Parathyroid adenoma (tissue), 2 donors: ENCODE results near the gene OR2H2.

ENCODE experiments used
- H2AFZ ChIP-seq: fragments of 300-600 bp; sonication (generic); one replicate; pipeline ENCODE4 v1.7.0; 2017; ENCODE audit warnings: antibody characterized with exemption, mild to moderate bottlenecking
- H3K27ac ChIP-seq: fragments of 300-600 bp; sonication (generic); one replicate; pipeline ENCODE4 v1.7.0; 2017
- H3K27me3 ChIP-seq: fragments of 300-600 bp; sonication (generic); one replicate; pipeline ENCODE4 v1.7.0; 2017; ENCODE audit warnings: low read length; ENCODE audit not compliant: control insufficient read depth, insufficient read depth
- H3K36me3 ChIP-seq: fragments of 300-600 bp; sonication (generic); one replicate; pipeline ENCODE4 v1.7.0; 2017; ENCODE audit warnings: low read length; ENCODE audit not compliant: control insufficient read depth, insufficient read depth
- H3K4me1 ChIP-seq: fragments of 300-600 bp; sonication (generic); one replicate; pipeline ENCODE4 v1.7.0; 2017; ENCODE audit warnings: control low read depth
- H3K4me2 ChIP-seq: fragments of 300-600 bp; sonication (generic); one replicate; pipeline ENCODE4 v1.7.0; 2017; ENCODE audit warnings: low read length
- H3K4me3 ChIP-seq: fragments of 300-600 bp; sonication (generic); one replicate; pipeline ENCODE4 v1.7.0; 2017; ENCODE audit warnings: low read depth, low read length
- H3K79me2 ChIP-seq: fragments of 300-600 bp; sonication (generic); one replicate; pipeline ENCODE4 v1.7.0; 2017; ENCODE audit warnings: control low read depth
- H3K9ac ChIP-seq: fragments of 300-600 bp; sonication (generic); one replicate; pipeline ENCODE4 v1.7.0; 2017; ENCODE audit warnings: mild to moderate bottlenecking
- H3K9me3 ChIP-seq: fragments of 300-600 bp; sonication (generic); one replicate; pipeline ENCODE4 v1.7.0; 2017; ENCODE audit warnings: low read length; ENCODE audit not compliant: control insufficient read depth
- TF ChIP-seq, protein P1 (sequence below): fragments of 300-600 bp; sonication (generic); IDR thresholded peaks from one replicate; pipeline ENCODE4 v1.7.0; 2017; ENCODE audit warnings: antibody characterized with exemption, mild to moderate bottlenecking
- donor health status: primary hyperparathyroidism.

The OR2H2 gene

GRCh38 chr6:29631860-29632731 is 47.2 kb downstream of the OR2H2 start:
- peak overlapping the region; percentile 95 for H2AFZ ChIP-seq
- H3K27ac ChIP-seq = peak overlapping the region; percentile 25
- TF ChIP-seq, protein P1, sequence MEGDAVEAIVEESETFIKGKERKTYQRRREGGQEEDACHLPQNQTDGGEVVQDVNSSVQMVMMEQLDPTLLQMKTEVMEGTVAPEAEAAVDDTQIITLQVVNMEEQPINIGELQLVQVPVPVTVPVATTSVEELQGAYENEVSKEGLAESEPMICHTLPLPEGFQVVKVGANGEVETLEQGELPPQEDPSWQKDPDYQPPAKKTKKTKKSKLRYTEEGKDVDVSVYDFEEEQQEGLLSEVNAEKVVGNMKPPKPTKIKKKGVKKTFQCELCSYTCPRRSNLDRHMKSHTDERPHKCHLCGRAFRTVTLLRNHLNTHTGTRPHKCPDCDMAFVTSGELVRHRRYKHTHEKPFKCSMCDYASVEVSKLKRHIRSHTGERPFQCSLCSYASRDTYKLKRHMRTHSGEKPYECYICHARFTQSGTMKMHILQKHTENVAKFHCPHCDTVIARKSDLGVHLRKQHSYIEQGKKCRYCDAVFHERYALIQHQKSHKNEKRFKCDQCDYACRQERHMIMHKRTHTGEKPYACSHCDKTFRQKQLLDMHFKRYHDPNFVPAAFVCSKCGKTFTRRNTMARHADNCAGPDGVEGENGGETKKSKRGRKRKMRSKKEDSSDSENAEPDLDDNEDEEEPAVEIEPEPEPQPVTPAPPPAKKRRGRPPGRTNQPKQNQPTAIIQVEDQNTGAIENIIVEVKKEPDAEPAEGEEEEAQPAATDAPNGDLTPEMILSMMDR = no peak
- H3K27me3 ChIP-seq = no peaks in the 10 kb centered on the region
- H3K4me2 ChIP-seq = peak overlapping the region; percentile 98
- no peaks in the 10 kb centered on the region for H3K79me2 ChIP-seq
- H3K4me3 ChIP-seq = peak overlapping the region; percentile 81
- no peaks in the 10 kb centered on the region for H3K4me1 ChIP-seq
- H3K36me3 ChIP-seq = no peaks in the 10 kb centered on the region
- peak overlapping the region; percentile 77 for H3K9ac ChIP-seq
- H3K9me3 ChIP-seq = no peaks in the 10 kb centered on the region

GRCh38 chr6:29632789-29633533 is 48.0 kb downstream of the OR2H2 start, which contains the start of gene GABBR1:
Gene GABBR1 (minus strand): TSS chr6:29633183. CDS start chr6:29632385, 798 bp downstream.
- H3K9me3 ChIP-seq = no peaks in the 10 kb centered on the region
- H3K9ac ChIP-seq = peak within 1 kb of the TSS; percentile 77
- TF ChIP-seq, protein P1 = no peak
- no peaks in the 10 kb centered on the region for H3K27me3 ChIP-seq
- no peaks in the 10 kb centered on the region for H3K36me3 ChIP-seq
- H3K27ac ChIP-seq = peak within 1 kb of the TSS; percentile 25
- peak within 1 kb of the TSS; percentile 95 for H2AFZ ChIP-seq
- no peaks in the 10 kb centered on the region for H3K79me2 ChIP-seq
- H3K4me2 ChIP-seq = peak within 1 kb of the TSS; percentile 98
- peak within 1 kb of the TSS; percentile 81 for H3K4me3 ChIP-seq
- H3K4me1 ChIP-seq = no peaks in the 10 kb centered on the region

- Histone ChIP-seq H3K27ac (peak overlapping the region; percentile 25), H3K4me1 (no peaks in the 10 kb centered on the region)
These were observed 48.6 kb downstream of the OR2H2 start for GRCh38 chr6:29633534-29633905.

DNA sequence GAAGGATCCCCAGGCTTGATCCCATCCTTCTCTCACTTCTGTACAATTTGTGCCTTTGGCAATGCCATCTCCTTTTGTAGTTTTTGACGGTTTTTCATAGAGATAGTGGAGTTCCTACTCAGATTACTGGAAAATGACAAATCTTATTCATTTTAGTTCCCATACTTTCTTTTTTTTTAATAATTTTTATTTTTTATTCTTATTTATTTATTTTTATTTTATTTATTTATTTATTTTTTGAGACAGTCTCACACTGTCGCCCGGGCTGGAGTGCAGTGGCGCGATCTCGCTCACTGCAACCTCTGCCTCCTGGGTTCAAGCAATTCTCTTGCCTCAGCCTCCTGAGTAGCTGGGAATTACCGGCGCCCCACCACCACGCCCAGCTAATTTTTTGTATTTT is 52.3 kb downstream of the OR2H2 start:
- Histone ChIP-seq H3K27ac (no peak overlapping the region), H3K9ac (no peak overlapping the region), H3K4me3 (no peak overlapping the region), H3K27me3 (no peaks in the 10 kb centered on the region), H3K36me3 (no peaks in the 10 kb centered on the region), H3K79me2 (no peaks in the 10 kb centered on the region), H3K4me2 (no peak overlapping the region), H3K9me3 (no peaks in the 10 kb centered on the region), H3K4me1 (no peaks in the 10 kb centered on the region), H2AFZ (no peak overlapping the region)
- TF ChIP-seq, protein P1 = no peak

More at GRCh38 chr6:29633534-29633905, 48.6 kb downstream of the OR2H2 start:
- peak overlapping the region; percentile 81 for H3K4me3 ChIP-seq
- H3K4me2 ChIP-seq = peak overlapping the region; percentile 98
- no peaks in the 10 kb centered on the region for H3K9me3 ChIP-seq
- TF ChIP-seq, protein P1 = no peak
- H3K27me3 ChIP-seq = no peaks in the 10 kb centered on the region
- no peak overlapping the region for H3K9ac ChIP-seq
- no peaks in the 10 kb centered on the region for H3K36me3 ChIP-seq
- H3K79me2 ChIP-seq = no peaks in the 10 kb centered on the region
- peak overlapping the region; percentile 95 for H2AFZ ChIP-seq
